ENCODE data around the gene TAP1.
"Not testable (repeated sequence)": the region's sequence is repeated elsewhere in the genome, so short reads cannot be mapped to it uniquely, and the experiment has no call there.

The TAP1 gene

GRCh38 chr6:32839356-32839755 is 14.1 kb downstream of the TAP1 start:
- DNase-seq: no peak

GRCh38 chr6:32838114-32838958 is 15.2 kb downstream of the TAP1 start, which contains the start of gene TAP2:
Gene TAP2 (minus strand): TSS chr6:32838739. CDS start chr6:32838233, 506 bp downstream.
- peak; percentile 95 for DNase-seq

DNA sequence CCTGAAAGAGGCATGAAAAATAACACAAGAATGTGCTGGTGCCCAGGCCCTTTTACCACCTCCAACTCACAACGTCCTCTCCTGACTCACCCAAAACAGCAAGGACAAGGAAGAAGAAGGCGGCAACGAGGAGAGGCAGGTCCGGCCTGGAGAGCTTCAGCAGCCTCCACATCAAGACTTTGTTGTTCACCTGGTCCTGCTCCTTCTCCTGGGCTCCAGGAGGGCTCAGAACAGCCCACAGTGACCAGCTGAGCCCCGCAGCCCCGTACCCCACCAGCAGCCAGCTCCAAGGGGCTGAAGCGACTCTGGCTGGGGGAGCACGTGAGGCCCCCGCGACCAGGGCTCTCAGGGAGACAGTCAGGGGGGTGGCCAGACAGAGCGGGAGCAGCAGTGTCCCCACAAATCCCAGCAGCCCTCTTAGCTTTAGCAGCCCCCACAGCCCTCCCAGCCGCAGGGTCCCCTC is 15.8 kb downstream of the TAP1 start:
- no peak for DNase-seq

DNA sequence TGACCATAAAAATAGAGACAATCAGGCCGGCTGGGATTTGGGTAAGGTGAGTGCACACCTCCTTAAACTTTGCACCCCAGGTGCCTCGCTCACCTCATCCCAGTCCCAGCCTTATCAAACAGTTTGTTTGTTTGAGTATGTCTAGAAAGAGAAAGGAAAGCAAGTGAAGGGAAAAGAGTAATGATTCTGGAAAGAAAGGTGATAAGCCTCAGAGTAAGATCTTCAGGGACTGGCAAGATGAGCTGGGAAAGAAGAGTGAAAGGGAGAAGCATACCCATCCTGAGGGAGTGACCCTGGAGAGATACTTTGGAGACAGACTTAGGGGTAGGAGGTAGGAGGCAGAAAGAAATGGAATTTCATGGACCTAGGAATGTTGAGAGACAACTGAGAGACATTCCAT is 16.6 kb downstream of the TAP1 start:
- DNase-seq: no peak

- no peak for DNase-seq
These were observed 18.2 kb downstream of the TAP1 start for GRCh38 chr6:32835167-32835893.

GRCh38 chr6:32833664-32834063 is 19.8 kb downstream of the TAP1 start:
- DNase-seq: no peak

GRCh38 chr6:32832535-32832934 is 21.0 kb downstream of the TAP1 start:
- no peak for DNase-seq

DNA sequence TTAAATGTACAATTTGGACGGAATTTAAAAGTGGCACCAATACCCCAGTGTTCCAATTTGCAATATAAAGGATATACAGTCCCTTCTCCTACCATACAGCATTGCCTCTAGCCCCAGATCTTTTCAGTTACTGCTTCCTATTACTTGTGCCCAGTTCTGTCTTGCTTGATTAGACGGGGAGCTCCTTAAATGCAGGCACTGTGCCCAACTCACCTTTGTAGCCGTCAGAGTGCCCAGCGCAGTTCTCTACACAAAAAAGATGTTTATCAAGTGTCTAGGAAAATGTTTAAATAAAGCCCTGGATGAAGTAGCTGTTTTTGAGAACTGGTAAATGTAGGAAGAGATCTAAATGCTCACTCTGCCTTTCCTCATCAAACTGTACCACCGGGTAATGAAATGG is 22.6 kb downstream of the TAP1 start:
- DNase-seq: no peak

DNA sequence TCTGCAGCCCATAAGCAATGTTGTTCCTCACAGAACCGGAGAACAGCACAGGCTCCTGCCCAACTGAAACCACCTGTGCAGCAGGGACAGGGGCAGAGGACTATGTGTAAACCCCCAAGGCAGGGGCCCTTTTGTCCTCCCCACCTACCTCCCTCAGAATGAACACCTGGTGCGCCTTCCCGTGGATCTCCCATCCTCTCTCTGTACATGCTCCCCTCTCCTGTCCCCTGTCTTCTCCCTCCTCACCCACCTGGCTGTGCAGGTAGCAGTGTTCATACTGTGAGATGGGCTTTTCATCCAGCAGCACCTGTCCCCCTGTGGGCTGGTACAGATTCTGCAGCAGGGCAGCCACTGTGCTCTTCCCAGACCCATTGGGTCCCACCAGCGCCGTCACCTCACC is 23.5 kb downstream of the TAP1 start:
- no peak for DNase-seq

DNA sequence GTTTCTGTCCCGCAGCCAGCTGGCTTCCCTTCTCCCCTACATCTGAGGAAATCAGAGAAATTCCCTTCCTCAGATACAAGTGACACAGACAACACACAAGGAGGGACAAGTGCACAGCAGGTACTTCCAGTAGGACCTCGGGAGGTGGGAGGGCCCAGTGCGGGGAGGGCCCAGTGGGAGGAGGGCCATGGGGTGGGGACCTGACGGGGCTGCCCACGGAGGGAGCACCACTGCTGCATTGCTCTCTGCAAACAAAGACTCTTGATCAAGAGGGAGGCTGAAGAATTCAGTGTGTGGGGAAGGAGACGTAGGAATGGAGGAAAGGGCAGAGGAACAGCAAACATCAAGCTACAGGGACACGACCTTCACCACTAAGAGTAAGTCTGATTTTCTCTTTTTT is 24.0 kb downstream of the TAP1 start:
- no peak for DNase-seq

DNA sequence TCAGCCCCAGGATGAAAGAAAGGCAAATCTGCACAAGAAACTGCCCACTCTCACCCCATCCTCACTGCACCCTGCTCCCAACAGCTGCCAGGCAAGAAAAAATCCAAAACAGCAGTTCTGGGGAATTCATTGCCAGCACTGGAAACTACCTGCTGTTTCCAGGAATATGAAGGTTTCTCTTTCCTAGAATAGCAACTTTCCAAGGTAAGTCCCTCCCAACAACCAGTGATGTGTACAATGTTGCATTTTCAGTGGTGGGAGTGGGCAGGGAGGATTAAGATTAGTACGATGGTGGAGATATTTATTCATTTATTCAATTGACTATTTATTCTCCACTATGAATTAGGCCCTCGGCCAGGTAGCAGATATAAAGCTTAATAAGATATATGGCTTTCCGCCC is 26.5 kb downstream of the TAP1 start:
- no peak for DNase-seq

- DNase-seq: no peak
These were observed 27.5 kb downstream of the TAP1 start for GRCh38 chr6:32825966-32826365.

DNA sequence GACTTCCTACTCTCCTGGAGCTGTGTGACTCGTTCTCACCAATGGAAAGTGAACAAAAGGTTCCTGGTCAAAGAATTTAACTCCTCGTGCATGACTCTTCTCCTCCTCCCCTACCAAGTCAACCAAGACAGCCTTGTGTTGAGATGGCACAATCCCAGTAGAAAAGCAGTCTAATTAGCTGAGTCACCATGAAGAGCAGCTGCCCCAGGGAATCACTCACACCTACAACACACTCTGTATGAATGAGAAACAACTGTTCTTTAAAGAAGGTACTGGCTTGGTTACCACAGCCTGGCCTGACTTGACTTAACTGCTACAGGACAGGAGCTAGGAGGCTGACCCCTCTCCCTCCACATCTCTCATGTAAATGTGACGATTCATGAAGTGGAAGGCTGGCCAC is 33.8 kb downstream of the TAP1 start:
- no peak for DNase-seq

- DNase-seq: no peak
These were observed 34.6 kb downstream of the TAP1 start for GRCh38 chr6:32818867-32819266.

DNA sequence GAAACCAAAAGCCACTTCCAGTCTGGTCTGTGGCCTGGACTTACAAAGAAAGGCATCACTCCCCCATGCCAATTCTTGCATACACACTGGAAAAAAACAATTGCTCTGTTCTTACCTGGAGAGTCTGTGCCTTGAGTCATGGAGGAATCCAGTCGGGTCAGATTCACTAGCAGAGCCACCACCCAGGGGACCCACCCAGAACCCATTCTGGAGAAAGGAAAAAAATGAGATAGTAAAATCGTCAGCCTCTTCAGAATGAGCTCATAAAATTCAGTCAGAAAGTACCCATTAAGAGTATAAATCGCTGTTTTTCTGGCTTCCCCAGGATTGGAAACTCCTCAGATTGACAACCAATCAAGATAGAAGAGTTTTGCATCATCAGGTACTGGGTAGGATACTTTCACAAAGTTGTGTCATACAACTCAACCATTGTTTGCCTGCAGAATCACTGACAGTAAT is 36.7 kb downstream of the TAP1 start, which contains the start of gene HLA-DOB:
TSS of gene HLA-DOB (minus strand) at position 257 of the 459 bp plus-strand sequence. CDS start at position 206, 51 bp downstream.
- peak; percentile 19 for DNase-seq

DNA sequence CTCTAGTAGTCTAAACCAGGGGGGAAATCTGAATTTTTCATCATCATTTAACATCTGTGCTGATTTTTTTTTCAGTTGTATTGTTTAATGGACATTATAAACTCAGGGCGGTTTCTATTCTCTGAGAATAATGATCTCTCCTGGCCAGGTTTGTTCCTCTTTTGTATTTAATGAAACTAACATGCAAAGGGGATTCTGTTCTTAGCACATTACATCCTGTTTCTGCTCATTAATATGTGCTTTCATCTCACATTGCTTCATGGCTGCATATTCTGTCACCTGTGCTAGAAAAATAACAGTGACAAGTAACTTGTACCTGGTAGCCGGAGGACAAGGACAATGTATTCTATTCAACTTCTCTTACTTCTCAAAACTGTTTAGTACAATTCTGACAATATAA is 37.5 kb downstream of the TAP1 start:
- no peak for DNase-seq

DNA sequence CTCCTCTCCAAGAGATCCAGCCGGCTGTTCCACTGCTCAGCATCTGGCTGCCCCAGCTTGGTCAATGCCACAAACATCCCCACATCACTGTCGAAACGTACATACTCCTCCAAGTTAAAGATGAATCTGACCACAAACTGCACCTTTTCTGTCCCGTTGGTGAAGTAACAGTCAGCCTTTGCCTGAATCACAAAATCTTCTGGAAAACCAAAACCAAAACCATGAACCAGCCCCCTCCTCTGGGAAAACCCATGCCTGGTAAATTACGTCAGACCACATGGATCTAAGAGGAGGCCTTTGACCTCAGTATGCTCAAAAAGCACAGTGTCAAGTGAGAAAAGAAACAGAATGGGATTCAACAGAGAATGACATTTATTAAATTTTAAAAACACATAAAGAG is 38.4 kb downstream of the TAP1 start:
- DNase-seq: no peak

GRCh38 chr6:32814145-32814544 is 39.4 kb downstream of the TAP1 start:
- no peak for DNase-seq

GRCh38 chr6:32809171-32809570 is 44.3 kb downstream of the TAP1 start:
- no peak for DNase-seq

DNA sequence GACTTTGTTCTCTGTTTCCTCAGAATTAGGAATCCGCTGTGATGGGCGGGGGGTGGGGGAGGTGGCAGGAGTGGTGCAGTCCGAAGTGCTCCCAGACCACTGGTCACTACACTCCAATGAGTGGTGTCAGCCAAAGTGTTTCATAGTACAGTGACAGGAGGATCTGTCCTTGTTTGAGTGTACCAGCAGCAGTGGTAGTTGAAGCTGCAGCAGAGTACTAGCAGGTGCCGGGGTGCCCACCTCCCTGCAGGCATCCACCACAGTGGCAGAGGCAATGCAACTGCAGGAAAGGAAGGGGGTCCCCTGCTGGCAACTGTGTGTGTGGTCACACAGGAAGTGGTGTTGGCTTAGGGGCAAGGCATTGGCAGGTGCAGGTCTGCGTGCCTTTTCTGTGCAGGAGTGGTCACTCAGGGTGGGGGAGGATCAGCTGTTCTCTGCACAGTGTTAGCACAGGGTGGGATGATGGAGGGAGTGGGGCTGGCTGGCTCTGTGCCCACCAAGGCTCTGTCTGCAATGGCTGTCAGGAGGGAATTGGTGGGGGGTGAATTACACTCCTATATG is 46.4 kb downstream of the TAP1 start:
- DNase-seq: no peak

DNA sequence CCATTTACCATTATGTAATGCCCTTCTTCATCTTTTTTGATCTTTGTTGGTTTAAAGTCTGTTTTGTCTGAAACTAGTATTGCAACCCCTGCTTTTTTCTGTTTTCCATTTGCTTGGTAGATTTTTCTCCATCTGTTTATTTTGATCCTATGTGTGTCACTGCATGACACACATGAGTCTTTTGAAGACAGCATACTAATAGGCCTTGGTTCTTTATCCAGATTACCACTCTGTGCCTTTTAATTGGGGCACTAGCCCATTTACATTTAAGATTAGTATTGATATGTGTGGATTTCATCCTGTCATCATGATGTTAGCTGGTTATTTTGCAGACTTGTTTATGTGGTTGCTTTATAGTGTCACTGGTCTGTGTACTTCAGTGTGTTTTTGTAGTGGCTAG is 48.1 kb downstream of the TAP1 start:
- not testable (repeated sequence) for DNase-seq

DNA sequence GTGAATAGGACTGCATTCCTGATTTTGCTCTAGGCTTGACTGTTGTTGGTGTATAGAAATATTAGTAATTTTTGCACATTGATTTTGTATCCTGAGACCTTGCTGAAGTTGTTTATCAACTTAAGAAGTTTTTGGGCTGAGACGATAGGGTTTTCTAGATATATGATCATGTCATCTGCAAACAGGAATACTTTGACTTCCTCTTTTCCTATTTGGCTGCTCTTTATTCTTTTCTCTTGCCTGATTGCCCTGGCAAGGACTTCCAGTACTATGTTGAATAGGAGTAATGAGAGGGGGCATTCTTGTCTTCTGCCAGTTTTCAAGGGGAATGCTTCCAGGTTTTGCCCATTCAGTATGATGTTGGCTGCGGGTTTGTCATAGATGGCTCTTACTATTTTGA is 50.1 kb downstream of the TAP1 start:
- DNase-seq: no peak

DNA sequence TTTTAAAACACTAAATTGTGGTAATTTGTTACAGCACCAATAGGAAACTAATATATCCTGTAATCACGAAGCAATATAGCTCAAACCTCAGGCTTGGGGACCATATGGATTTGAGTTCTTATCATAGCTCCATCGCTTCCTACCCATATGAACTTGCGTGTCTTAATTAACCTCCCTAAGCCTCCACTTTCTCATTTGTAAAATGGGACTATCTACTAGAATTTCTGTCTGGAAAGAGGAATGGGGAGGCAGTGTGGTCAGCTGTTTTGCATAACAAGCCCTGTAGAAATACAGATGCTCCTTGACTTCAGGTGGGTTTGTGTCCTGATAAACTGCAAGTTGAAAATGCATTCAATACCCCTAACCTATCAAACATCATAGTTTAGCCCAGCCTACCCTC is 53.8 kb downstream of the TAP1 start:
- DNase-seq: no peak

DNA sequence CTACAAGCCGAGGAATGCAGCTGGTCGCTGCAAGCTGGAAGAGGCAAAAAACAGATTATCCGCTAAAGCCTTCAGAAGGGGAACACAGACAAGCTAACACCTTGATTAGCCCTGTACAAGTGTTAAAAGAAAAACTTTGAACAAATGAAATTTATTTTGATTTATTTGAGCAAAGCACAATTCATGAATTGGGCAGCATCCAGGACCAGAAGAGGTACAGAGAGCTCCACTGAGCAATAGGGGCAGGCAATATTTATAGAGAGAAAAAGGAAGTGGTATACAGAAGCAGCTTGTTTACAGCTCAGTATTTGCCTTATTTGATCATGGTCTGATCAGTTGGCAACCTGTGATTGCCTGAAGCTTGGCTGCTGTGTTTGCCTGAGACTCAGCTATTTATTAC is 54.3 kb downstream of the TAP1 start:
- DNase-seq: no peak

All from central memory CD4-positive, alpha-beta T cell (primary cell).